ENCODE results near the gene PFN1.

PFN1 gene

GRCh38 chr17:4958102-4958501, 9.8 kb upstream of the PFN1 start:
- TF ChIP-seq TCF12 (IDR thresholded peaks at IDR 0.05; ENCODE audit: low read depth) (no peak), MAX (IDR thresholded peaks at IDR 0.05) (no peak), FOXM1 (IDR thresholded peaks at IDR 0.05; ENCODE audit: borderline replicate concordance, low read depth) (no peak), EGR1 (IDR thresholded peaks at IDR 0.05) (no peak), TEAD4 (IDR thresholded peaks at IDR 0.05) (no peak), YY1 (IDR thresholded peaks at IDR 0.05; ENCODE audit: low read depth) (no peak), CREB1 (IDR thresholded peaks at IDR 0.05; ENCODE audit: low read depth) (no peak), TAF1 (IDR thresholded peaks at IDR 0.05; ENCODE audit: low read depth) (no peak), ZBTB7A (IDR thresholded peaks at IDR 0.05; ENCODE audit: low read depth) (no peak), NFIC (IDR thresholded peaks at IDR 0.05) (no peak), CEBPB (IDR thresholded peaks at IDR 0.05) (no peak), REST (IDR thresholded peaks at IDR 0.05; ENCODE audit: low read depth) (no peak), RAD21 (IDR thresholded peaks at IDR 0.05; ENCODE audit: low read depth) (no peak), EP300 (IDR thresholded peaks at IDR 0.05; ENCODE audit: borderline replicate concordance) (no peak)
- TF ChIP-seq, protein P1, sequence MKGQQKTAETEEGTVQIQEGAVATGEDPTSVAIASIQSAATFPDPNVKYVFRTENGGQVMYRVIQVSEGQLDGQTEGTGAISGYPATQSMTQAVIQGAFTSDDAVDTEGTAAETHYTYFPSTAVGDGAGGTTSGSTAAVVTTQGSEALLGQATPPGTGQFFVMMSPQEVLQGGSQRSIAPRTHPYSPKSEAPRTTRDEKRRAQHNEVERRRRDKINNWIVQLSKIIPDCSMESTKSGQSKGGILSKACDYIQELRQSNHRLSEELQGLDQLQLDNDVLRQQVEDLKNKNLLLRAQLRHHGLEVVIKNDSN (IDR thresholded peaks at IDR 0.05), result no peak

- TF ChIP-seq CREB1 (IDR thresholded peaks at IDR 0.05; ENCODE audit: low read depth) (no peak), CEBPB (IDR thresholded peaks at IDR 0.05) (no peak), TAF1 (IDR thresholded peaks at IDR 0.05; ENCODE audit: low read depth) (no peak), FOXM1 (IDR thresholded peaks at IDR 0.05; ENCODE audit: borderline replicate concordance, low read depth) (no peak), RAD21 (IDR thresholded peaks at IDR 0.05; ENCODE audit: low read depth) (no peak), REST (IDR thresholded peaks at IDR 0.05; ENCODE audit: low read depth) (no peak), TEAD4 (IDR thresholded peaks at IDR 0.05) (no peak)
Measured at GRCh38 chr17:4956493-4957061, 8.2 kb upstream of the PFN1 start.

DNA sequence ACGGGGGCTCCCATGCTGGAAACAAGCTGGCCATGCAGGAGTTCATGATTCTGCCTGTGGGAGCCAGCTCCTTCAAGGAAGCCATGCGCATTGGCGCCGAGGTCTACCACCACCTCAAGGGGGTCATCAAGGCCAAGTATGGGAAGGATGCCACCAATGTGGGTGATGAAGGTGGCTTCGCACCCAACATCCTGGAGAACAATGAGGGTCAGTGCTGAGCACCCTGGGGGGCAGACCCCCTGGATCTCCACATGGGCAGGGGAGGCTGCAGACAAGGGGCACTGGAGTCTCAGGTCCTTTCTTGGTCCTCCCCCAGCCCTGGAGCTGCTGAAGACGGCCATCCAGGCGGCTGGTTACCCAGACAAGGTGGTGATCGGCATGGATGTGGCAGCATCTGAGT, 6.8 kb upstream of the PFN1 start:
- TF ChIP-seq NFIC (IDR thresholded peaks at IDR 0.05), result no peak

DNA sequence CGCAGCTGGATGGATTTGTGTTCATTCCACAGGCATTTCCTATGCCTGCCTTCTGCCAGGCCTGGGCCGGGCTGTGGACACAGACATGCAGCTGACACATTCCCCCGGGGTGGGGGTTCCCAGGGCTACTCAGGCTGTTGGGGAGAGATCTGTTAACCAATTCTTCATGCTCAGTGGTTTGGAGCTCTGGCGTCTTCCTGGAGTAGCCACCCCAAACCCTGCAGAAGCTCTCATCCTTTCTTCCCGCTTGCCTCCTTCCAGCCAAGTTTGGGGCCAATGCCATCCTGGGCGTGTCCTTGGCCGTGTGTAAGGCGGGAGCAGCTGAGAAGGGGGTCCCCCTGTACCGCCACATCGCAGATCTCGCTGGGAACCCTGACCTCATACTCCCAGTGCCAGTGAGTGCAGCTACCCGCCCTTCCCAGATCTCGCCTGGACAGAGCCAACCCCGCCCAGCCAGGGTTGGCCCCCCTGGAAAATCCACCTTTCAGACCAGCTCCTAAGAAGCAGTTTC, 5.2 kb upstream of the PFN1 start:
- no peak; the same call in 1 of the 2 replicates for TF ChIP-seq NFIC (IDR thresholded peaks at IDR 0.05)
- TF ChIP-seq YY1 (IDR thresholded peaks at IDR 0.05; ENCODE audit: low read depth), result no peak
- TF ChIP-seq EP300 (IDR thresholded peaks at IDR 0.05; ENCODE audit: borderline replicate concordance), result peak; percentile 24; the same call in 1 of the 2 replicates

- no peak for TF ChIP-seq TAF1 (IDR thresholded peaks at IDR 0.05; ENCODE audit: low read depth)
- no peak for TF ChIP-seq CREB1 (IDR thresholded peaks at IDR 0.05; ENCODE audit: low read depth)
- TF ChIP-seq, protein P1 (IDR thresholded peaks at IDR 0.05), result no peak
- no peak for TF ChIP-seq EP300 (IDR thresholded peaks at IDR 0.05; ENCODE audit: borderline replicate concordance)
- TF ChIP-seq REST (IDR thresholded peaks at IDR 0.05; ENCODE audit: low read depth), result no peak
- TF ChIP-seq NFIC (IDR thresholded peaks at IDR 0.05), result no peak
Measured at GRCh38 chr17:4951486-4951885, 3.2 kb upstream of the PFN1 start.

Data from Ishikawa (cell line).